Measurements from ENCODE around the gene PLPPR3. TPM values are rescaled to one million over a fixed set of nuclear protein-coding genes. Genes with fewer than 3 reads are reported as not detected.

The PLPPR3 gene
- polyA plus RNA-seq, 4 donors: 0.49 to 0.57 TPM; not detected in 2

GRCh38 chr19:815079-815774, 6.5 kb downstream of the PLPPR3 start:
- DNase-seq (no peak), FAIRE-seq (no peak)
- H3K4me3 ChIP-seq (ENCODE audit: low read depth in 1 of 3, low read length in 3 of 3): no peak overlapping the region
- H3K27ac ChIP-seq (ENCODE audit: low read depth in 1 of 3, low read length in 2 of 3): no peak overlapping the region
- H3K4me1 ChIP-seq (ENCODE audit: control insufficient read depth in 3 of 3, insufficient read depth in 2 of 3, low read depth in 1 of 3, low read length in 2 of 3): no peaks in the 10 kb centered on the region
- H3K36me3 ChIP-seq (ENCODE audit: control insufficient read depth in 3 of 3, insufficient read depth in 2 of 3, low read depth in 1 of 3, low read length in 3 of 3): peaks cover 18 to 49% (median 25%) of the 10 kb centered on the region in 3 donors
- H3K9me3 ChIP-seq (ENCODE audit: control insufficient read depth in 2 of 2, insufficient read depth in 1 of 2, low read depth in 1 of 2, low read length in 1 of 2): peaks cover 0 to 3% of the 10 kb centered on the region in 2 donors
- WGBS, 3 donors: 85 to 93% (median 91%) methylated on average over 37 to 47 of the region's 47 CpGs
- H3K27me3 ChIP-seq (ENCODE audit: control insufficient read depth in 3 of 3, insufficient read depth in 3 of 3, low read length in 3 of 3): peaks cover 0 to 3% (median 0%) of the 10 kb centered on the region in 3 donors

- no peak for FAIRE-seq
- Histone ChIP-seq H3K27ac (ENCODE audit: low read depth in 1 of 3, low read length in 2 of 3) (no peak overlapping the region), H3K4me1 (ENCODE audit: control insufficient read depth in 3 of 3, insufficient read depth in 2 of 3, low read depth in 1 of 3, low read length in 2 of 3) (no peaks in the 10 kb centered on the region), H3K4me3 (ENCODE audit: low read depth in 1 of 3, low read length in 3 of 3) (no peak overlapping the region), H3K27me3 (ENCODE audit: control insufficient read depth in 3 of 3, insufficient read depth in 3 of 3, low read length in 3 of 3) (no peaks in the 10 kb centered on the region), H3K36me3 (ENCODE audit: control insufficient read depth in 3 of 3, insufficient read depth in 2 of 3, low read depth in 1 of 3, low read length in 3 of 3) (peaks cover 20 to 57% (median 31%) of the 10 kb centered on the region in 3 donors), H3K9me3 (ENCODE audit: control insufficient read depth in 2 of 2, insufficient read depth in 1 of 2, low read depth in 1 of 2, low read length in 1 of 2) (peaks cover 0 to 3% of the 10 kb centered on the region in 2 donors)
- WGBS, 3 donors: 80 to 90% (median 85%) methylated on average over 48 to 49 of the region's 49 CpGs
- DNase-seq: no peak
Measured at GRCh38 chr19:814152-815078, 7.3 kb downstream of the PLPPR3 start.

- H3K4me1 ChIP-seq (ENCODE audit: control insufficient read depth in 3 of 3, insufficient read depth in 2 of 3, low read depth in 1 of 3, low read length in 2 of 3): no peaks in the 10 kb centered on the region
- FAIRE-seq (no peak), DNase-seq (no peak)
- peaks cover 23 to 67% (median 36%) of the 10 kb centered on the region in 3 donors for H3K36me3 ChIP-seq (ENCODE audit: control insufficient read depth in 3 of 3, insufficient read depth in 2 of 3, low read depth in 1 of 3, low read length in 3 of 3)
- 90 to 97% (median 93%) methylated on average over 51 to 87 of the region's 87 CpGs for WGBS, 3 donors
- no peaks in the 10 kb centered on the region for H3K27me3 ChIP-seq (ENCODE audit: control insufficient read depth in 3 of 3, insufficient read depth in 3 of 3, low read length in 3 of 3)
- H3K9me3 ChIP-seq (ENCODE audit: control insufficient read depth in 2 of 2, insufficient read depth in 1 of 2, low read depth in 1 of 2, low read length in 1 of 2): peaks cover 0 to 3% of the 10 kb centered on the region in 2 donors
- H3K4me3 ChIP-seq (ENCODE audit: low read depth in 1 of 3, low read length in 3 of 3): no peak overlapping the region
- no peak overlapping the region for H3K27ac ChIP-seq (ENCODE audit: low read depth in 1 of 3, low read length in 2 of 3)
Measured at GRCh38 chr19:813219-814151, 8.3 kb downstream of the PLPPR3 start.

GRCh38 chr19:812747-813218, 9.0 kb downstream of the PLPPR3 start:
- FAIRE-seq (no peak), DNase-seq (no peak)
- no peak overlapping the region for H3K27ac ChIP-seq (ENCODE audit: low read depth in 1 of 3, low read length in 2 of 3)
- H3K4me1 ChIP-seq (ENCODE audit: control insufficient read depth in 3 of 3, insufficient read depth in 2 of 3, low read depth in 1 of 3, low read length in 2 of 3): no peaks in the 10 kb centered on the region
- no peaks in the 10 kb centered on the region for H3K27me3 ChIP-seq (ENCODE audit: control insufficient read depth in 3 of 3, insufficient read depth in 3 of 3, low read length in 3 of 3)
- peaks cover 0 to 3% of the 10 kb centered on the region in 2 donors for H3K9me3 ChIP-seq (ENCODE audit: control insufficient read depth in 2 of 2, insufficient read depth in 1 of 2, low read depth in 1 of 2, low read length in 1 of 2)
- no peak overlapping the region for H3K4me3 ChIP-seq (ENCODE audit: low read depth in 1 of 3, low read length in 3 of 3)
- peaks cover 28 to 74% (median 41%) of the 10 kb centered on the region in 3 donors for H3K36me3 ChIP-seq (ENCODE audit: control insufficient read depth in 3 of 3, insufficient read depth in 2 of 3, low read depth in 1 of 3, low read length in 3 of 3)
- 94 to 97% (median 97%) methylated on average over 38 to 72 of the region's 72 CpGs for WGBS, 3 donors

GRCh38 chr19:812049-812746, 9.6 kb downstream of the PLPPR3 start:
- FAIRE-seq (no peak), DNase-seq (no peak)
- Histone ChIP-seq H3K36me3 (ENCODE audit: control insufficient read depth in 3 of 3, insufficient read depth in 2 of 3, low read depth in 1 of 3, low read length in 3 of 3) (peaks cover 31 to 77% (median 44%) of the 10 kb centered on the region in 3 donors), H3K4me3 (ENCODE audit: low read depth in 1 of 3, low read length in 3 of 3) (no peak overlapping the region), H3K9me3 (ENCODE audit: control insufficient read depth in 2 of 2, insufficient read depth in 1 of 2, low read depth in 1 of 2, low read length in 1 of 2) (peaks cover 0 to 3% of the 10 kb centered on the region in 2 donors), H3K27me3 (ENCODE audit: control insufficient read depth in 3 of 3, insufficient read depth in 3 of 3, low read length in 3 of 3) (no peaks in the 10 kb centered on the region), H3K4me1 (ENCODE audit: control insufficient read depth in 3 of 3, insufficient read depth in 2 of 3, low read depth in 1 of 3, low read length in 2 of 3) (no peaks in the 10 kb centered on the region), H3K27ac (ENCODE audit: low read depth in 1 of 3, low read length in 2 of 3) (no peak overlapping the region)
- 91 to 95% (median 93%) methylated on average over 62 to 80 of the region's 80 CpGs for WGBS, 3 donors

GRCh38 chr19:811506-812048, 10.2 kb downstream of the PLPPR3 start:
- Histone ChIP-seq H3K4me1 (ENCODE audit: control insufficient read depth in 3 of 3, insufficient read depth in 2 of 3, low read depth in 1 of 3, low read length in 2 of 3) (no peaks in the 10 kb centered on the region), H3K36me3 (ENCODE audit: control insufficient read depth in 3 of 3, insufficient read depth in 2 of 3, low read depth in 1 of 3, low read length in 3 of 3) (peaks cover 33 to 84% (median 46%) of the 10 kb centered on the region in 3 donors), H3K4me3 (ENCODE audit: low read depth in 1 of 3, low read length in 3 of 3) (no peak overlapping the region), H3K27me3 (ENCODE audit: control insufficient read depth in 3 of 3, insufficient read depth in 3 of 3, low read length in 3 of 3) (no peaks in the 10 kb centered on the region), H3K9me3 (ENCODE audit: control insufficient read depth in 2 of 2, insufficient read depth in 1 of 2, low read depth in 1 of 2, low read length in 1 of 2) (peaks cover 0 to 3% of the 10 kb centered on the region in 2 donors), H3K27ac (ENCODE audit: low read depth in 1 of 3, low read length in 2 of 3) (no peak overlapping the region)
- no peak for DNase-seq
- FAIRE-seq: no peak
- 83 to 90% (median 86%) methylated on average over 20 of the region's 20 CpGs for WGBS, 3 donors

GRCh38 chr19:810883-811489, 10.8 kb downstream of the PLPPR3 start:
- H3K4me3 ChIP-seq (ENCODE audit: low read depth in 1 of 3, low read length in 3 of 3): no peak overlapping the region
- DNase-seq: no peak
- peaks cover 0 to 3% of the 10 kb centered on the region in 2 donors for H3K9me3 ChIP-seq (ENCODE audit: control insufficient read depth in 2 of 2, insufficient read depth in 1 of 2, low read depth in 1 of 2, low read length in 1 of 2)
- H3K36me3 ChIP-seq (ENCODE audit: control insufficient read depth in 3 of 3, insufficient read depth in 2 of 3, low read depth in 1 of 3, low read length in 3 of 3): peaks cover 36 to 88% (median 50%) of the 10 kb centered on the region in 3 donors
- no peak for FAIRE-seq
- no peak overlapping the region for H3K27ac ChIP-seq (ENCODE audit: low read depth in 1 of 3, low read length in 2 of 3)
- no peaks in the 10 kb centered on the region for H3K27me3 ChIP-seq (ENCODE audit: control insufficient read depth in 3 of 3, insufficient read depth in 3 of 3, low read length in 3 of 3)
- H3K4me1 ChIP-seq (ENCODE audit: control insufficient read depth in 3 of 3, insufficient read depth in 2 of 3, low read depth in 1 of 3, low read length in 2 of 3): no peaks in the 10 kb centered on the region
- 82 to 89% (median 84%) methylated on average over 25 of the region's 25 CpGs for WGBS, 3 donors

All from small intestine (tissue), 7 donors.